NCI-H1694 treated with DMSO at 0.1 percent for 48 hours (cell line): ENCODE measurements around the gene FGFR2.
A peak's percentile ranks its signal among the peaks of the same experiment; 100 is the strongest.
"Not testable (repeated sequence)": the region's sequence is repeated elsewhere in the genome, so short reads cannot be mapped to it uniquely, and the experiment has no call there.

Source experiments
- DNase-seq: peaks from one replicate; lab custom pipeline; 2025; lab: John Stamatoyannopoulos, UW

FGFR2 gene

GRCh38 chr10:121590772-121591171 lies 7.5 kb downstream of the FGFR2 start:
- DNase-seq: no peak

DNA sequence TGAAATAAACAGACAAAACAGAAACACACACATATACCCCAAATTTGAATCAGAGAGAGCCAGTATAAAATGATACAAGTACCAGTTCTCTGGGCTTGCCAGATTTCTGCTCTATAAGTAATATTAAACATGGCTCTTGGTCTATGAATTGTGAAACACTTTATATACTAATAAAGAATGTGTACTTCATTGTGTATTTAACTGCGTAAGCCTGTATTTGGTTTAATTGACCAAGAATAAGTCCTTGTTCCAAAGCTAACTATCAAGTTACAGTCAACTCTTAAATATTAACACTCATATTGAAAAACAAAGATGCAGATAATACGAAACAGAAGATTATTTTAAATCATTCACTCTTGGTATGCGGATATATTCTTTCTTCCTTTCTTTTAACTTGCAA lies 8.7 kb downstream of the FGFR2 start:
- DNase-seq: no peak

DNA sequence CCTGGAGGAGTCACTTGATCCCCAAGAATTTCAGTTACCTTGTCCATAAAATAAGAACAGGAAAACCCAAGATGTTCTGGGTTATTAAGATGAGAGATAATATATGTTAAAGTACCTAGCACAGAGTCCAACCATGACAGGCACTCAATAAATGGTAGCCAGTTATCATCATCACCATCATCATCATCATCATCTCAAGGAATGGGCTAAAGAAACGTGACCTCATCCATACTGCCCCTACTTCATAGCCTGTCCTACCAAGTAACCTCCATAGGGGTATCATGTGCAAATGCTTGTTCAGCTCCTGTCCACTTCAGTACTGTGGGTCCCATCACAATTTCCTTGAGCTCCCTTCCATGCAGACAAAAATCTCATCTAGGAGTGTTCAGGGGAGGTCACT lies 14.4 kb downstream of the FGFR2 start:
- DNase-seq: no peak

DNA sequence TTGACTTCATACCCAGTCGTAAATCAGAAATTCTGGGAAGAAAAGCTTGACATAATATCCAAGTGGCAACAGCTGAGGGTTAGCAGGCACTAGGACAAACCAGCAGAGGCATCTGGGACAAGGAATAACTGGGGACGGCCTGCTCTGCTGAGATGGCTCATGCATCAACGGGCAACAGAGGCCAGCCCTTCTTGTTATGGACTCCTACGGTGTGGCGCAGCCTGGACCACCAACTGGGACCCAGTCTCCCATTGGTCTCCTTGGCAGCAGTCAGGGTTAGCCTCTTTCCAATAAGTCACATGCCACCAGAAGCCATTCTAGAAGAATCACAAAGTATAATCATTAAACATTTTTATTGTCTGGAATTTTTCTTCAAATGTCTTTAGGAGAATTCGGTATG lies 15.0 kb downstream of the FGFR2 start:
- no peak for DNase-seq

- DNase-seq: peak; percentile 5
These were observed 17.7 kb downstream of the FGFR2 start for GRCh38 chr10:121580276-121581116.

DNA sequence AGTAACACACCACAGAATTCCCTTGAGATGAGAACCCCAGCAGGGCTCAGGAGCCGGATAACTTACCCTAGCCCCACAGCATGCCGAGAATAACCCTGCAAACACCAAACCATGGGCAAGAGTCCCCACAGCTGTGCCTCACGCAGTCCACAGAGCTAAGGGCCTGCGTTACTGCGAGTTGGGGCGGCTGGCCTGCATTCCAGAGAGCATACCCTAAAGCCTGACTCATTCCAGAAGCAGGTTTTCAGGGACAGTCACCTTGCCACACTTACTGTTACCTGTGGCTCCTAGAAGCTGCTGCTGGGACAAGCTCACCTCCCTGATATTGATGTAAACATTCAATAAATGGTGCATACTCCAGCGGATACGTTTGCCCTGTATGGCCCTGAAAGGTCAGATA lies 18.6 kb downstream of the FGFR2 start:
- no peak for DNase-seq

GRCh38 chr10:121578965-121579364 lies 19.3 kb downstream of the FGFR2 start:
- no peak for DNase-seq

DNA sequence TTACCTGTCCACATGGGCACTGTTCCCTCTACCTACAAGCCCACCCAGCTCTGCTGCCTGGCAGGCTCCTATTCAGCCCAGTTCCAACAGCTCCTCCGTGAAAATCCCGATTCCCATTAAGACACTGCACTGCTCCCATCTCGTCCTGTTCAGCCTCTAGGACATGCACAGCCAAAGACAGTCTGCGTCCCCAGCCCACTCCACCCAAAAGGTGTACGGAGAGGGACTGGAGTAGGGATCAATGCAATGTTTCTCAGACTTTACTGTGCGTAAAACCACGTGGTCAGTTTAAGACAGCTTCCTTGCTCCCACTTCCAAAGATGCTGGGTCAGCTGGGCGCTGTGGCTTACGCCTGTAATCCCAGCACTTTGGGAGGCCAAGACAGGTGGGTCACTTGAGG lies 19.9 kb downstream of the FGFR2 start:
- no peak for DNase-seq

DNA sequence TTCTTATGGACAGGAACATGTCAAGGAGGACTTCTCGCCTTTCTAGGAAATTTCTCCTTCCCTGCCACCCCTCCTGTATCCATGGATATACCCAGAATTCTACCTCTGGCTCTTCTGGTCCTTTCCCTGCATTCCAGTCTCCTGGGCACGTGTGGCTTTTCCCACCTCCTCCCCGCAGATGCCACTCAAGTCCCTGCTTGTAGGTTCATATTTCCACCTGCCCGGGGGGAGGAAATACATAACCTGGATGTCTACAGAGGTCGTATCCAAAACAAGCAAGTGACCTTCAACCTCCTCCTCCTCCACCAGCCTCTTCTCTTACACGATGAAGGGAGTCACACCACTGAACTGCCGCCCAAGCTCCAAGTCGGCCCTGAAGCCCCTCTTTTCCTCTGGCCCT lies 20.7 kb downstream of the FGFR2 start:
- DNase-seq: no peak

- no peak for DNase-seq
These were observed 22.1 kb downstream of the FGFR2 start for GRCh38 chr10:121576139-121576538.

DNA sequence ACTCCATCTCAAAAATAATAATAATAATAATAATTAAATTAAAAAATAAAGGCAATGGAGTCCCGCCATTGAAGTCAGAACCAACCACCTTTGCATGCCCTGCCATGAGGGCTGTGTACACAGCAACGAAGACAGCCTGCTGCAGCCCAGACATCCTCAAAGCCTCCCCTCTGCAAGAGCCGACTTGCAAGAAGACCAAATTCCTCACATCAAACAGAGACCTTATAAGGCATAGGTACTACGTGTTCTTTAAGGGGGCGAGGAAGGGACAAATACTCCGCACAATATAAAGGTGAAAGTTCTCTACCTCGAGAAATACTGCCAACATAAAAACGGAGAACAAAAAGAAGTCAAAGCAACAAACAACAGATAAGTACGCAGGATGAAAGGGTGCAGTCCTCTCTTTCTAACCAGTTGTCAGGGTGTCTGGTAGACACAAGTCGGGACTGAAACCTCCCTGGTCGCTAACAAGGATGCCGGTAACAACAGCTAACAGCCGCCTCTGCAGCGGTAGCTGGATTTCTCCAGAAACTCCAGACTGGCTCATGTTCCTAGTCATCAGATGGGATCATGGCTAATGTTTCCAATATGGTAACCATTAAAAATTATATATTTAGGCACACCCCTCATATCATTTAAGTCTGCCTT lies 23.6 kb downstream of the FGFR2 start:
- no peak for DNase-seq

DNA sequence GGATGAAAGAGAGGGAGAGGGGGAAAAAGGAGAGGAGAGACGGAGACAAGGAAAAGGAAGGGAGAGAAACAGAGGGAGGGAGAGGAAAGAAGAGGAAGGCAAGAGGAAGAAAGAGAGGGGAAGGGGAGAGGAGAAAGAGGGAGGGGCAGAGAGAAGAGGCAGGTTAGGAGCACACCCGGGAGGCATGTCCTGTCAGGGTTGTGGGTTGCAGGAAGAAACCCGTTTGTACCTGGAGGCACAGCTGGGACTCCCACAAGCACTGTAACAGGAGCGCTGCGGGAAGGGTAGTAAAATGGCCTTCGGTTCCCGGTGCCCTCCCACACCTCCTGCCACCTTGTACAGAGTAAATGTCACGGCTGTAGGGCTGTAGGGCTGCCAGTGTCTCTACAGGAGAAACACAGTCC lies 24.7 kb downstream of the FGFR2 start:
- DNase-seq: no peak

- no peak for DNase-seq
These were observed 25.2 kb downstream of the FGFR2 start for GRCh38 chr10:121572859-121573537.

DNA sequence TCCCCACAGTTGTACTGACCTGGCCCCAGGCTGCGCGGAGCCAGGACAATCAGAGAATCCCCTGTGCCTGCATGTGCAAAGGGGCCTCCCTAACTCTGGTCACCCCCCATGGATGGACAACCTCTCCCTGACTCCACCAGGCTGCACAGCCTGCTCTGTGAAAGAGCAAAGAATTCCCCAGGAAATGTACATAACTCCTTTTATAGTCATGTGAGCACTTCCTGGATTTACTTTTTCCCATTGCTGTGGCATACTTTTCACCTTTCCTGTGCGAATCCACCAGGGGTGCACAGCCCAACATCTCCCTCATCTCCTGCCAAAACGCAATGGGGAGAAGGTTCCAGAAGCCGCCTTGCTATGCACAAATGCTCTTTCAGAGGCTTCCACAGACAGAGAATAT lies 27.9 kb downstream of the FGFR2 start:
- DNase-seq: no peak

DNA sequence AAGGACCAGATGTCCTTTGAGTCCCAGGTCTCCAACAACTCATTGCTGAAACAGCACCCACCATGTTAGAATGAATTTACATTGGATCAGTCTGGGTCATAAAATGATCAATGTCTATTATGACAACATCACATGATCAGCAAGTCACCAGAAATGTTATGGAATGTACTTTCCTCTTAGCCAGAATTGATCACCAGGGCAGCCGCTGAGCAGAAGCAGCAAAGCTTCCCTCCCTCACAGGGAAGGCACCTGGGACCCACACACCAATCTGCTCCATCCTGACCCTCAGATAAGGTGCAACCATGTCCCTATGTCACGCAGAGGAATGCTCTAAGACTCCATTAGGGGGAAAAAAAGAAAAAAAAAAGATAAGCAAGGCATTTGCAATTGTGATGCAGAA lies 30.0 kb downstream of the FGFR2 start:
- no peak for DNase-seq

DNA sequence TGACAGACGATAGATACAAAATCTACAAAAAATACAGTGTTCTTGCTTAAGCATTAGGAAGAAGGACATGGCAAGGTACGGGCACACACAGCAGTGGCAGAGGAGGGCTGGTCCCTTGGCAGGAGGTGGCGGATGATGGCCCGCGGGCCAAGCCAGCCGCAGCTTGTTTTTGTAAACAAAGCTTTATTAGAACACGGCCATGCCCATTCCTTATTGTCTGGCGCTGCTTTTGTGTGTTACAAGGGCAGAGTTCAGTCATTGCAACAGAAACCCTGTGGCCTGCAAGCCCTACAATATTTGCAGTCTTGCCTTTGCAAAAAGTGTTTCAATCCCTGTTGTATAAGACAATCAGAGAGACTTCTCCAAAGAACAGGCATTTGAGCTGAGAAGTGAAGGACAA lies 30.7 kb downstream of the FGFR2 start:
- no peak for DNase-seq

GRCh38 chr10:121566755-121567154 lies 31.5 kb downstream of the FGFR2 start:
- DNase-seq: no peak

DNA sequence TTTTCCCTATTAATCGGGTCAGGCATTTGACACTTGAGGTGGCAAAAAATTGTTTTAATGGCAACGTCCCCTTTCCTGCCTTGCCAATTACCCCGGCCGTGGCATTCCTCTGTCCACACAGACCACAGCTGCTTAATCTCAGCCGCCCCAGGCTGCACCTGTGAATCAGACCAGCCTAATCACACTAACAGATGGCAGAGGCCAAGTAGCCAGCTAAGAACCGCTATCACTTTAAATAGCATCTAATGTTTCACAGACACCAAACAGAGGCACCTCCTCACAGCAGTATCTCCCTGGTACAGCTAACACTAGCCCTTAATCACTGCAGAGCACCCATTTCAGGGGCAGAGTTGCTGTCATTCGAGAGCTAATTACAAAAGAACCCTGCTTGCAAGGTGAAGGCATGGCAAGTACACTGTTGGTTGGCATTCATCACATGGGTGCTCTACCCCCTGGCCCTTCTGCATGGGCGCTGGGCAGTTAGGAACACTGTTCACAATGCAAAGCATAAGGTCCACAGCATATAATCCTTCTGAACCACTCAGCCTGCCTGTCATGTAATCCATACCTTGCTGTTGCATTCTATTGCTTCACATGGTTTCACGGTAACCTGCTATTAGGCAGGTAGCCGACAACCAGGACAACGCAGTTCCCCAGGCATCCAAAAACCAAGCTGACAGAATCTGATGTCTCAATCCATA lies 38.8 kb downstream of the FGFR2 start:
- no peak for DNase-seq

GRCh38 chr10:121558238-121558637 lies 40.0 kb downstream of the FGFR2 start:
- no peak for DNase-seq

DNA sequence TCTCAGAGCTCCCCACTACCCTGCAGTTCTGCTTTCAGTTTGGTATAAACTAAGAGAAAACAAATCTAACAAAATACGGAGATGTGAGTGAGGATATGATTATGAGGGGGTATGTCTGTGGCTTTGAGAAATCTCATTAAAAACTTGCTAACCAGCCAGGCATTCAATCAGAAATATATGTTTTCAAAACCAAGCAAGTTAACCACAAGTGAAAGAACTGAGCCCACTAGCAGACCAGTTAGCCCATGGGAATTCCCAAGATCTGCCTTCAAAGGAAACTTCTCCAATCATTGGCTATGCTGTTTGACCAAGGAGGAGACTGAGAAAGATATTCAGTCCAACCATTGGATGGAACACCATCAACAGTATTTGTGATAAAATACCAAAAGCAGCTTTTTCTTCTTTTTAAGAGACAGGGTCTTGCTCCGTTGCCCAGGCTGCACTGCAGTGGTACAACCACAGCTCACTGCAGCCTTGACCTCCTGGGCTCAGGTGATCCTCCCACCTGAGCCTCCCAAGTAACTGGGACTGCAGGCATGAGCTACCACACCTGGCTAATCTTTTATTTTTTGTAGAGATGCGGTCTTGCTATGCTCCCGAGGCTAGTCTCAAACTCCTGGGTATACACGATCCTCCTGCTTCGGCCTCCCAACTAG lies 41.2 kb downstream of the FGFR2 start:
- no peak for DNase-seq

DNA sequence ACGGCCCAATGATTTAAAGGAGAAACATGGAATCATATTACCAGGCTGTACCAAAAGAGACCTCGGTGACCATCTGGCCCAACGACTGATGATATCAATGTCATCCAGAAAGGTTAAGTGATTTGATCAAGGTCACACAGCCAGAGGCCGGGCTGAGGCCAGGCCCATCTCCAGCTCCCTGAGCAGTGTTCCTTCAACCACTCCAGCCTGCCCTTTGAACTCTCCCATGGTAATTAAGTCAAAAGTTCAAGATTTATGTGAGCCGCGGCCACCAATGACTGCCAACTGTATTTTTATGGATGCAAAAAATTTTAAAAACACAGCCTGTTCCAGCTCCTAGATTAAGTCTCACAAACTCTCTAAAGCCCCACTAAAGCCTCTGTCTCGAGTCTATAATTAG lies 41.8 kb downstream of the FGFR2 start:
- DNase-seq: no peak

- not testable (repeated sequence) for DNase-seq
These were observed 43.3 kb downstream of the FGFR2 start for GRCh38 chr10:121554916-121555315.
